ENCODE results near the gene GPR158.
"Not testable (repeated sequence)": the region's sequence is repeated elsewhere in the genome, so short reads cannot be mapped to it uniquely, and the experiment has no call there.

Gene GPR158

DNA sequence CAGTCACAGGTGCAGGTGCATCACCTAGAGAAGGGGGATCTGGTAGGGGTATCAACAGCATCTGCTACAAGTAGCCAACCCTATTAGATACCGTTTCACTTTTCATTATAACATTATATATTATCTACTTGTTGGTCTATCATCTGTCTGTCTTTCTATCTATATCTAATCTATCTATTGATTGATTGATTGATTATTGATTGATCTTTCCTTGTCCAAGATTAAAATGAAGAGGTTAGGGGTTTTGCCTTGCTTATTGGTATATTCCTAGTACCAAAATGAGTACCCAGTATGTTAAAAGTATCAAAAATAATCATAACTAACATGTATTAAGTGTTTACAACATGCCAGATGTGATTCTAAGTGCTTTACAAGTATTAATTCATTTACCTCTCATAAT is 121.5 kb downstream of the GPR158 start:
- no peaks in the 10 kb centered on the region for H3K27me3 ChIP-seq (ENCODE audit: control insufficient read depth in 5 of 5, insufficient read depth in 4 of 5, low read length in 5 of 5)
- no peak overlapping the region for H3K9ac ChIP-seq (ENCODE audit: low read length in 5 of 5)
- no peaks in the 10 kb centered on the region for H3K9me3 ChIP-seq (ENCODE audit: control insufficient read depth in 5 of 5, low read length in 5 of 5)
- H3K36me3 ChIP-seq (ENCODE audit: control insufficient read depth in 5 of 5, insufficient read depth in 5 of 5, low read length in 5 of 5), result no peaks in the 10 kb centered on the region
- H3K4me1 ChIP-seq (ENCODE audit: control insufficient read depth in 5 of 5, insufficient read depth in 5 of 5, low read length in 5 of 5), result no peaks in the 10 kb centered on the region
- H3K4me3 ChIP-seq (ENCODE audit: low read depth in 1 of 5, low read length in 5 of 5), result no peak overlapping the region
- no peak overlapping the region for H3K27ac ChIP-seq (ENCODE audit: low read depth, low read length)

DNA sequence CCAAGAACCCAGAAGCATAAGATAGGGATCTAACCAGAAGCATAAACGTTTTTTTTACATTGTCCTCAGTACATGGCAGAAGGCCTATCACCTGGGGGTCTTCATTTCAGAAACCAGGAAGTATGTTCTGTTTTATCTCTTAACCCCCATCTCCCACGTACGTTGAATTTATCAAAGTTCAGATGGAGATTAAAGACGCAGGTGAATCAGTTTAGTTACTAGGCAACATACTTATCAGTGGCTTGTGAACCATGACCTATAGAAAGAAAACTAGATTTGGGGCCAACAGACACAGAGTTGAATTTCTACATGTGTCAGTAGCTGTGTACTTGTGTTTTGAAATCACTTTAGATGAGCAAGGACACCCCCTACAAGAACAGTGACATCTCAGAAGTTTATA is 122.7 kb downstream of the GPR158 start:
- H3K36me3 ChIP-seq (ENCODE audit: control insufficient read depth in 5 of 5, insufficient read depth in 5 of 5, low read length in 5 of 5), result no peaks in the 10 kb centered on the region
- no peaks in the 10 kb centered on the region for H3K4me1 ChIP-seq (ENCODE audit: control insufficient read depth in 5 of 5, insufficient read depth in 5 of 5, low read length in 5 of 5)
- no peak overlapping the region for H3K4me3 ChIP-seq (ENCODE audit: low read depth in 1 of 5, low read length in 5 of 5)
- H3K9me3 ChIP-seq (ENCODE audit: control insufficient read depth in 5 of 5, low read length in 5 of 5), result no peaks in the 10 kb centered on the region
- H3K27ac ChIP-seq (ENCODE audit: low read depth, low read length), result no peak overlapping the region
- H3K9ac ChIP-seq (ENCODE audit: low read length in 5 of 5), result no peak overlapping the region
- no peaks in the 10 kb centered on the region for H3K27me3 ChIP-seq (ENCODE audit: control insufficient read depth in 5 of 5, insufficient read depth in 4 of 5, low read length in 5 of 5)

DNA sequence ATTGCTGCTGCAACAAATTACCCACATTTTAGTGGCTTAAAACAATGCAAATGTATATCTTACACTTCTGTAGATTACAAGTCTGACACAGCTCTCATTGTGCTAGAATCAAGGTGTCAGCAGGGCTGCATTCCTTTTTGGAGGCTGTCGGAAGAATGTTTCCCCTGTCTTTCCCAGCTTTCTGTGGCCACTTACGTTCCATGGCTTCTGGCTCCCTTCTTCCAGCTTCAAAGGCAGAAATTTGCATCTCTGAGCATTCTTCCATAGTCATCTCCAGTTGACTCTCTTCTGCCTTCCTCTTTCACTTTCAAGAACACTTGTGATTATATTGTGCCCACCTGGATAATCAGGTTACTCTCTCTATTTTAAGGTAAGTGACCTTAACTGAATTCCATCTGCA is 125.3 kb downstream of the GPR158 start:
- Histone ChIP-seq H3K9ac (ENCODE audit: low read length in 5 of 5) (no peak overlapping the region), H3K36me3 (ENCODE audit: control insufficient read depth in 5 of 5, insufficient read depth in 5 of 5, low read length in 5 of 5) (no peaks in the 10 kb centered on the region), H3K4me3 (ENCODE audit: low read depth in 1 of 5, low read length in 5 of 5) (no peak overlapping the region), H3K27me3 (ENCODE audit: control insufficient read depth in 5 of 5, insufficient read depth in 4 of 5, low read length in 5 of 5) (no peaks in the 10 kb centered on the region), H3K9me3 (ENCODE audit: control insufficient read depth in 5 of 5, low read length in 5 of 5) (no peaks in the 10 kb centered on the region), H3K27ac (ENCODE audit: low read depth, low read length) (no peak overlapping the region), H3K4me1 (ENCODE audit: control insufficient read depth in 5 of 5, insufficient read depth in 5 of 5, low read length in 5 of 5) (no peaks in the 10 kb centered on the region)

DNA sequence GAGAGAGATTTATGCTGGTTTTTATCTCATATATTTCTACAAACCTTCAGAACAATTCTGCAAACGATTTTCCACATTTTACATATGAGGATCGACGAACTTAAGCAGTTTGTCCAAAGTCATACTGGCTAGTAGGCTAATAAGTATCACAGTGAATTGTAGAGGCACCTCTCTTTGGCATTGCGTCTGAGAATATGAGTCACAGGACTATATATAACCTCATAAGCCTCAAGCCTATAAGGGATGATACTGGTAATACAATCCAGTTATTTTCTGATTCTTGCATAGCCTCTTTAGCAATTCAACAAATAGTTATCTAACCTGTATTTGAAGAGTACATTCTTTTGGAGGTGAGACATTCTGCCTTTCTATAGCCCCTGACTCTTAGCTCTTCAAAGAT is 129.8 kb downstream of the GPR158 start:
- no peak overlapping the region for H3K27ac ChIP-seq (ENCODE audit: low read depth, low read length)
- H3K27me3 ChIP-seq (ENCODE audit: control insufficient read depth in 5 of 5, insufficient read depth in 4 of 5, low read length in 5 of 5), result no peaks in the 10 kb centered on the region
- peaks cover 0 to 9% (median 0%) of the 10 kb centered on the region in 5 donors for H3K9me3 ChIP-seq (ENCODE audit: control insufficient read depth in 5 of 5, low read length in 5 of 5)
- H3K9ac ChIP-seq (ENCODE audit: low read length in 5 of 5), result no peak overlapping the region
- H3K4me3 ChIP-seq (ENCODE audit: low read depth in 1 of 5, low read length in 5 of 5), result no peak overlapping the region
- H3K4me1 ChIP-seq (ENCODE audit: control insufficient read depth in 5 of 5, insufficient read depth in 5 of 5, low read length in 5 of 5), result no peaks in the 10 kb centered on the region
- no peaks in the 10 kb centered on the region for H3K36me3 ChIP-seq (ENCODE audit: control insufficient read depth in 5 of 5, insufficient read depth in 5 of 5, low read length in 5 of 5)

DNA sequence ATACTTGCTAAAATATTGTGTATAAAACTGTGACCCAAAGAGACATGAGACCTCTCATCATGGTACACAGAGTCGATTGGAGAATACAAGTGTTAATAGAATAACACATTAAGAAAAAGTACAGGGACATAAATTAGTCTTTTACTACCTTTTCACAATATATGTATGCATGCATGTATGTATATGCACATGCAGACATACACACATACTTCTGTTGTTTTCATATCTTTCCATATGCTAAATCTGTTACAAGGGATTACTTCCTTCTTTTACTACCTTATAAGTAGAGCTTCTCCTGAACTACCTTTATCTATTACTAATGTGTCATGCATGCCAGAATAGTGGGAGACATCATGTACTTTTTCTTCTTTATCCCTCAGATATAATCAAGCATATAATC is 131.6 kb downstream of the GPR158 start:
- Histone ChIP-seq H3K9me3 (ENCODE audit: control insufficient read depth in 5 of 5, low read length in 5 of 5) (peaks cover 0 to 9% (median 0%) of the 10 kb centered on the region in 5 donors), H3K4me3 (ENCODE audit: low read depth in 1 of 5, low read length in 5 of 5) (no peak overlapping the region), H3K27me3 (ENCODE audit: control insufficient read depth in 5 of 5, insufficient read depth in 4 of 5, low read length in 5 of 5) (no peaks in the 10 kb centered on the region), H3K36me3 (ENCODE audit: control insufficient read depth in 5 of 5, insufficient read depth in 5 of 5, low read length in 5 of 5) (no peaks in the 10 kb centered on the region), H3K4me1 (ENCODE audit: control insufficient read depth in 5 of 5, insufficient read depth in 5 of 5, low read length in 5 of 5) (no peaks in the 10 kb centered on the region), H3K9ac (ENCODE audit: low read length in 5 of 5) (no peak overlapping the region), H3K27ac (ENCODE audit: low read depth, low read length) (no peak overlapping the region)

DNA sequence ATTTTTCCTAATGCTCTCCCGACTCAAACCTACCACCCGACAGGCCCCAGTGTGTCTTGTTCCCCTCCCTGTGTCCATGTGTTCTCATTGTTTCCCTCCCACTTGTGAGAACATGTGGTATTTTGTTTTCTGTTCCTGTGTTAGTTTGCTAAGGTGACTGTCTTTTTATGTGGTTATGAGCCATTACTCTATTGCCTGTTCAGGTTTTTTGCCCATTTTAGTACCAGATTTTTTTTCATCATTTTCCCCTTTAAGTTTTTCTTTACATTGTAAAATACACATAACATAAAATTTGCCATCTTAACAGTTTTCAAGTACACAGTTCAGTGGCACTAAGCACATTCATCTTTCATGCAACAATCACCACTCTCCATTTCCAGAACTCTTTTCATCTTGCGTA is 133.5 kb downstream of the GPR158 start:
- H3K9ac ChIP-seq (ENCODE audit: low read length in 5 of 5), result no peak overlapping the region
- no peaks in the 10 kb centered on the region for H3K27me3 ChIP-seq (ENCODE audit: control insufficient read depth in 5 of 5, insufficient read depth in 4 of 5, low read length in 5 of 5)
- H3K36me3 ChIP-seq (ENCODE audit: control insufficient read depth in 5 of 5, insufficient read depth in 5 of 5, low read length in 5 of 5), result no peaks in the 10 kb centered on the region
- no peak overlapping the region for H3K27ac ChIP-seq (ENCODE audit: low read depth, low read length)
- H3K4me3 ChIP-seq (ENCODE audit: low read depth in 1 of 5, low read length in 5 of 5), result no peak overlapping the region
- H3K4me1 ChIP-seq (ENCODE audit: control insufficient read depth in 5 of 5, insufficient read depth in 5 of 5, low read length in 5 of 5), result no peaks in the 10 kb centered on the region
- peaks cover 0 to 9% (median 0%) of the 10 kb centered on the region in 5 donors for H3K9me3 ChIP-seq (ENCODE audit: control insufficient read depth in 5 of 5, low read length in 5 of 5)

DNA sequence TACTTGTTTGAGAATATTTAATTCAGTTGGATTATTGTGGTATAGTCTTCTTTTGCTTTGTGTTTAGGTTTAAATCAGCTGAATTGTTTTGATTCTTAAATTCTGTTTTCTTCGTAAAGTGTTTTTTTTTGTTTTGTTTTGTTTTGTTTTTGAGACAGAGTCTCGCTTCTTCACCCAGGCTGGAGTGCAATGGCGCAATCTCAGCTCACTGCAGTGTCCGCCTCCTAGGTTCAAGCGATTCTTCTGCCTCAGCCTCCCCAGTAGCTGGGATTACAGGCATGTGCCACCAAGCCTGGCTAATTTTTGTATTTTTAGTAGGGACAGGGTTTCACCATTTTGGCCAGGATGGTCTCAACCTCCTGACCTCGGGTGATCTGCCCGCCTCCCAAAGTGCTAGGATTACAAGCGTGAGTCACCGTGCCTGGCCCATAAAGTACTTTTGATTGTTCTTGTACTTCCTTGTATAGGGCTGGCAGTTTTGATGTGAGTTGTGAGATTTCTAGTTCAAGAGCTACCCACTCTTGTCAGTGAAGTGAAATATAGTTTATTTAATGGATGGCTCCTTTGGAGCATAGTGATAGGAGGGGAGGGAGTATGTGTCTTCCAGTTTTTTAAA is 142.9 kb downstream of the GPR158 start:
- H3K27ac ChIP-seq (ENCODE audit: low read depth, low read length); H3K9ac ChIP-seq (ENCODE audit: low read length in 5 of 5); H3K4me3 ChIP-seq (ENCODE audit: low read depth in 1 of 5, low read length in 5 of 5); H3K4me1 ChIP-seq (ENCODE audit: control insufficient read depth in 5 of 5, insufficient read depth in 5 of 5, low read length in 5 of 5); H3K27me3 ChIP-seq (ENCODE audit: control insufficient read depth in 5 of 5, insufficient read depth in 4 of 5, low read length in 5 of 5); H3K9me3 ChIP-seq (ENCODE audit: control insufficient read depth in 5 of 5, low read length in 5 of 5); H3K36me3 ChIP-seq (ENCODE audit: control insufficient read depth in 5 of 5, insufficient read depth in 5 of 5, low read length in 5 of 5): not testable (repeated sequence)

DNA sequence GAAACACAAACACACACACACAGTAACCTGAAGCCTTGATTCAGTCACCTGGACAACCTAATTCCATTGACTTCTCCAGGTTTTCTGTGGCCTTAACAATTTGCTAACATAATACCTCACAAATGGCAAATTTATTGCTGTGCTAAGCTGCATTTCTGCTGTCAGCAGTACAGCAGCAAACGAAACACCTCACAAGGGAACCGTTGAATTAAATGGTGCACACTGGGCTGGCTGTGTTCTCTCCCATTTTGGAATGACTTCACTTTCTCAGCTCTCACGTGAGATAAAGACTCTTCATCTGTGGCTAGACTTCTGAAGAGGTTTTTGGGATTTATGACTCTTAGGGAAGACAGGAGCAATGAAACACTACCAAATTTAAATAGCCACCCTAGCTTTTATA is 152.5 kb downstream of the GPR158 start:
- Histone ChIP-seq H3K27ac (ENCODE audit: low read depth, low read length) (no peak overlapping the region), H3K4me1 (ENCODE audit: control insufficient read depth in 5 of 5, insufficient read depth in 5 of 5, low read length in 5 of 5) (no peaks in the 10 kb centered on the region), H3K9me3 (ENCODE audit: control insufficient read depth in 5 of 5, low read length in 5 of 5) (peaks cover 0 to 10% (median 4%) of the 10 kb centered on the region in 5 donors), H3K9ac (ENCODE audit: low read length in 5 of 5) (no peak overlapping the region), H3K36me3 (ENCODE audit: control insufficient read depth in 5 of 5, insufficient read depth in 5 of 5, low read length in 5 of 5) (no peaks in the 10 kb centered on the region), H3K4me3 (ENCODE audit: low read depth in 1 of 5, low read length in 5 of 5) (no peak overlapping the region), H3K27me3 (ENCODE audit: control insufficient read depth in 5 of 5, insufficient read depth in 4 of 5, low read length in 5 of 5) (no peaks in the 10 kb centered on the region)

DNA sequence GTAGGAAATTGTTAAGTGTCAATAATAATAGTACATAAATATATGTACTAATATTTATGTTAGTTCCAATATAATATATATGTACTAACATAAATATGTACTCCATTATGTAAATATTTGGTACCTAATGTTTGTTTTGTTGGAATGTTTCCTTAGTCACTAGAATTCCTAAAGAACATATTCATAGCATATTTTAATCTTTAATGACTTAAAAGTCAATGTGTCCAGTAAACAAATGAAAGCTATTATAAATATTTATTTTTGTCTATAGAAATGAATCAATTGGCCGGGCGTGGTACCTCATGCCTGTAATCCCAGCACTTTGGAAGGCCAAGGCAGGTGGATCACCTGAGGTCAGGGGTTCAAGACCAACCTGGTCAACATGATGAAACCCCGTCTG is 153.6 kb downstream of the GPR158 start:
- Histone ChIP-seq H3K4me1 (ENCODE audit: control insufficient read depth in 5 of 5, insufficient read depth in 5 of 5, low read length in 5 of 5) (no peaks in the 10 kb centered on the region), H3K9me3 (ENCODE audit: control insufficient read depth in 5 of 5, low read length in 5 of 5) (peaks cover 0 to 5% (median under 1%) of the 10 kb centered on the region in 5 donors), H3K9ac (ENCODE audit: low read length in 5 of 5) (no peak overlapping the region), H3K27me3 (ENCODE audit: control insufficient read depth in 5 of 5, insufficient read depth in 4 of 5, low read length in 5 of 5) (no peaks in the 10 kb centered on the region), H3K27ac (ENCODE audit: low read depth, low read length) (no peak overlapping the region), H3K36me3 (ENCODE audit: control insufficient read depth in 5 of 5, insufficient read depth in 5 of 5, low read length in 5 of 5) (no peaks in the 10 kb centered on the region), H3K4me3 (ENCODE audit: low read depth in 1 of 5, low read length in 5 of 5) (no peak overlapping the region)

DNA sequence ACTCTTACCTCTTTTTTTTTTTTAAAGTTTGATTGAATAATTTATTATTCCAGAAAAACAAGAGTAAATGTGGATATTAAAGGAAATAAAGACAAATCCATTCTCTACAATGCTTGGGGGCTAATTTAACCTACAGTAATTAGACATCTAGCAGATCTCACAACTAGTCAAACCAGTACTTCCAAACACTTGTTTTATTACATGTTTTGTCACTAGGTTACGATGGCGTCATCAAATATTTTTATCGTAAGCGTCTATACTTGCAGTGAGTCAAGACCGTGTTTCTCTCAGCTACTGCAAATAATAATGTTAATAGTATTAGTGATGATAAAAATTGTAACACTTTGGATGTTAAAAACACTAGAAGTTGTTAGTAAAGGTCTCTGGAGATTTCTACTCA is 154.8 kb downstream of the GPR158 start:
- not testable (repeated sequence) for H3K36me3 ChIP-seq (ENCODE audit: control insufficient read depth in 5 of 5, insufficient read depth in 5 of 5, low read length in 5 of 5); H3K27ac ChIP-seq (ENCODE audit: low read depth, low read length); H3K4me1 ChIP-seq (ENCODE audit: control insufficient read depth in 5 of 5, insufficient read depth in 5 of 5, low read length in 5 of 5); H3K9ac ChIP-seq (ENCODE audit: low read length in 5 of 5); H3K4me3 ChIP-seq (ENCODE audit: low read depth in 1 of 5, low read length in 5 of 5); H3K9me3 ChIP-seq (ENCODE audit: control insufficient read depth in 5 of 5, low read length in 5 of 5); H3K27me3 ChIP-seq (ENCODE audit: control insufficient read depth in 5 of 5, insufficient read depth in 4 of 5, low read length in 5 of 5)

DNA sequence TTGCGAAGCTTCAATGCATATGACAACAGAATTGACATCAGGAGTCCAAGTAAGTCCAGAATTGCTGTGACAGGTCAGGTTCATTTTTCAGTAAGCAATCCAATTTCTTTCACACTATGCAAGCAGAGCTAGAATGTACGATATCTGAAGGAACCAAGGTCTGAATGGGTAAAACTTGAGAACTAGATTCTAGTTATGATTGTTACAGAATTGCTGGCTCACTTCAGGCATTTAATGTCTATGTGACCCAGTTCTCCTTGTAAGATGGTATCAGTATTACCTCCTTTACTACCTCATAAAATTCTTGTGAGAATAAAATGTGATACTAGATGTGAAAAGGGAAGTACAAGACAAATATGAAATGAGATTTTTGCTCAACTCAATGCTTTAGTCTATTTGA is 159.6 kb downstream of the GPR158 start:
- no peaks in the 10 kb centered on the region for H3K27me3 ChIP-seq (ENCODE audit: control insufficient read depth in 5 of 5, insufficient read depth in 4 of 5, low read length in 5 of 5)
- no peaks in the 10 kb centered on the region for H3K9me3 ChIP-seq (ENCODE audit: control insufficient read depth in 5 of 5, low read length in 5 of 5)
- no peak overlapping the region for H3K4me3 ChIP-seq (ENCODE audit: low read depth in 1 of 5, low read length in 5 of 5)
- H3K4me1 ChIP-seq (ENCODE audit: control insufficient read depth in 5 of 5, insufficient read depth in 5 of 5, low read length in 5 of 5), result no peaks in the 10 kb centered on the region
- no peak overlapping the region for H3K9ac ChIP-seq (ENCODE audit: low read length in 5 of 5)
- H3K36me3 ChIP-seq (ENCODE audit: control insufficient read depth in 5 of 5, insufficient read depth in 5 of 5, low read length in 5 of 5), result no peaks in the 10 kb centered on the region
- no peak overlapping the region for H3K27ac ChIP-seq (ENCODE audit: low read depth, low read length)

Measured in subcutaneous abdominal adipose tissue (tissue), 5 donors.